DMS53 treated with DMSO at 0.1 percent for 48 hours (cell line): Measurements from ENCODE around the gene PMM2.
"Not testable (repeated sequence)": the region's sequence is repeated elsewhere in the genome, so short reads cannot be mapped to it uniquely, and the experiment has no call there.

Experiments
- DNase-seq: peaks from one replicate; lab custom pipeline; 2025; ENCODE audit not compliant: unreplicated experiment; lab: John Stamatoyannopoulos, UW

Gene PMM2

DNA sequence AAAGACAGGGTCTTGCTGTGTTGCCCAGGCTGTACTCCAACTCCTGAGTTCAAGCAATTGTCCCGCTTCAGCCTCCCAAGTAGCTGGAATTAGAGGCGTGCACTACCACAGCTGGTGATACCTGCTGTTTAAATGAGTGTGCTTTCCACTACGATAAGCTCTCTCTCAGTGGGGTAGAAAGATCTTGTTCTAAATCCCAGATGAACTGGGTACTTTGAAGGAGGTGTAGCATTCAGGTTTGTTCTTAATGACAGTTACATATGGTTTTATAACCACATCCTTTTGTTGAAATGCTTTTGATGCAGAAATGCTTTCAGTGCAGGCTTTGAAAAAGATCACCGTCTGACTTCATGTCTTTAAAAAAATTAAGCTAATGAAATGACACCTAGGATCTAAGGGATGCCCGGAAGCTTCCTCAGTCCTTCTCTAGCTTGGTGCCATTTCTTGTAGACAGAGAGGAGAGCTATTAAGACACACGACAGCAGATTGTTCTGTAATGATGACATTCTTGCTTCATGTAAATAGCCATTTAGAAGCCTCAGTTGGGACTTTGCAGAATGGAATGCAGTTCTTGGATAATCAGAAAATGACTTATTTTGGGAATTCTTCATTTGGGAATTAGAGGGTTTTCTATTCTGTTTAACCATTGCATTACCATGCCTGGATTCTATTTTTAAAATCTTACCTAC is 19.5 kb downstream of the PMM2 start:
- no peak for DNase-seq

DNA sequence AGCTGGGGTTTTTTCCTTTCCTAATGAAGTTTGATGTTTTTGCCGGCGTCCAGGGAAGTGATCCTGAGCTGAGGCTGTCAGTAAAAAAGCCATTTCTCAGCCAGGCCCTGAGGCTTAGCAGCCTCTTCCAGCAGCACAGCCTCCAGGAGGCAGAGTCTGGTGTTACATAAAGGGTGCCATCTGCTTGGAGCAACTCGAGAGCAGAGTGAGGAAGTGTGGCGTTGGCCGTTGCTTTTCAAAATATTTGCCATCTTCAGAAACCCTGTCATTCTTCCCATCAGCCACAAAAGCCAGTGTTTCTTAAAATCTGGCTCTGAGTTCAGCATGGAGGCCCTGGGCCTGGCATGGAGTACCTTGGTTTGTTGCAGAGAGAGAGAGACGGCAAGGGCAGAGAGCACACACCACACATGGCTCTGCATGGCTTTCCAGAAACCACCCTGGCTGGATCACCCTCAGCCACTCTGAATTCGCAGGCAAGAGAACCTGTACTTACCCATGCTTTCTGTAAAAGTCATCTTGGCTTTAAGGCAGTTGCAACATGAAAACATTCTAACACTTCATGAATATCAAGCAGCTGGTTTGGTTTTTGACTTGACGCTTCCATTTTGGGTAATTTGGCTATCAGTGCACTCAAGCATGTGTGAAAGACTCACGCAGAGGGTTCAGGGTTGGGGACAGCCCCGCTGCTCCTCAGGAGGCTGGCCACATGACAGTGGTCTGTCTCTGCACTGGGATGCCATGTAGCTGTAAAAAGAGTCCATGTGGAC is 21.0 kb downstream of the PMM2 start:
- no peak for DNase-seq

- DNase-seq, result no peak
These were observed 21.9 kb downstream of the PMM2 start for GRCh38 chr16:8819411-8820034.

- no peak for DNase-seq
These were observed 24.8 kb downstream of the PMM2 start for GRCh38 chr16:8822403-8822802.

DNA sequence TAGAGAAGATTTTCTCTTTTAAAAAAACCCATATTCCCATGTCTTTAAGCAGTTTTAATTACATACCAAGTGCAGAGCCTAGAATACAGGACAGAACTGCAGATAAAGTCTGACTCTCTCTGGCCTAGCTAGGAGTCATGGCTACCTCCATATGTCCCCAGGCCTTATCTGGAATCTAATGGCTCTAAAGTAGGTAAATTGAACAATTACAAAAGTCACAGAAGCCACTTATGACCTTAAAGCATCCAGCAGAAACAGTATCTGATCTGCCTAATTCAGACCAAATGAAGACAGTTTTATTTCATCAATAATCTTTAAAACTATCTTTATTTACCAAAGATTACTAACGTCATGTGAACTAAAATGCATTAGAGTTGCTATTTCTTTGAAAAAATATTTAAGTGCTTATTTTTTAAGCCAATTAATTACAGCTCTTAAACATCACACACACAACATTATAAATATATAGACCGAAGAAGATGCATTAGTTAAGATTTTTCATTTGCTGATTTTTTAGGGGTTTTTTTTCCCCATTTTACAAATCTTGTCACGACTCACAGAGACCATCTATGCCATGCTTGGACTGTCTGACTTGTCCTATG is 28.7 kb downstream of the PMM2 start:
- DNase-seq, result no peak

DNA sequence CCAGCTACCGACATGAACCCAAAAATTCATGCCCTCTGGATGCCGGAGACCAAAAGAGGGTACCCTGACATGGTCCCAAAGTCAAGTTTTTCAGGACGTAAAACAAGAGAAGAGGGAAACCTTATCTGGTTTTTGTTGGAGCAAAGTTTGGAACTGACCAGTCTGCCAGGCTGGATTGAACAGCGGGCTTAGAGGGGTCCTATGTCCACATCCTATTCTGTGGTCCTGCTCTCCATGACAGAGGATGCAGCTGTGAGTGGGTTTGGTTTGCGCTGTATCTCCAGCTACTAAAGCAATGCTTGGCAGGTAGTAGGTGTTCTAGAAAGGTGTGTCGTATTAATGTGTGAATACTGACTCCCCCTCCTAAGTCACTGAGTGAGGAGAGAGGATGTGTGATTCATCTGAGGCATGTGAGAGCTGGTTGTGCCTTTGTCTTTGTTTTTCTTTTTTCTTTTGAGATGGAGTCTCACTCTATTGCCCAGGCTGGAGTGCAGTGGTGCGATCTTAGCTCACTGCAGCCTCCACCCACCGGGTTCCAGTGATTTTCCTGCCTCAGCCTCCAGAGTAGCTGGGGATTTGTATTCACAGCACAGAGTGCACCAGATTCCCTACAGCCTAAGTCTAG is 31.0 kb downstream of the PMM2 start:
- no peak for DNase-seq

GRCh38 chr16:8831450-8831849 is 33.8 kb downstream of the PMM2 start:
- no peak for DNase-seq

GRCh38 chr16:8831871-8832716 is 34.5 kb downstream of the PMM2 start:
- DNase-seq, result no peak

- DNase-seq, result no peak
These were observed 35.1 kb downstream of the PMM2 start for GRCh38 chr16:8832717-8833105.

GRCh38 chr16:8836797-8837196 is 39.2 kb downstream of the PMM2 start:
- not testable (repeated sequence) for DNase-seq

GRCh38 chr16:8837594-8837993 is 40.0 kb downstream of the PMM2 start:
- not testable (repeated sequence) for DNase-seq

GRCh38 chr16:8842016-8842415 is 44.4 kb downstream of the PMM2 start:
- DNase-seq, result not testable (repeated sequence)

DNA sequence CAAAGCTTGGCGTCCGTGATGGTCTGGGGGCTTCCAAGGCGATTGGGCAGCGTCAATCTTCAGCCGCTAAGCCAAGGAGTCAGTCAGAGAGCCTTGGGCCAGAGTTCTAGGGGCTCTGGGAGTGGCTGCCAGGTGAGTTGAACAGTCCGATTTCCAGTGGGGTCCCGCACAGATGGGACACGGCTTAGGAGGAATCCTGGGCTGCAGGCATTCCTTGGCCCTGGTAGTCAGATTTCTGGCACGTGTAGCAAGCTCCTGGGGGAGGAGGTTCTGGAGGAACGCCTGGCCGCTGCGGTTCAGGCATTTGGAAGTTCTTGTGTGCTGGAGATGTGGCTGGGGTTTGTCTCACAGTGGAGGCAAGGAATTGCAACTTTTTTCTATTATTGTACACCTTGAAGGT is 45.7 kb downstream of the PMM2 start:
- not testable (repeated sequence) for DNase-seq

DNA sequence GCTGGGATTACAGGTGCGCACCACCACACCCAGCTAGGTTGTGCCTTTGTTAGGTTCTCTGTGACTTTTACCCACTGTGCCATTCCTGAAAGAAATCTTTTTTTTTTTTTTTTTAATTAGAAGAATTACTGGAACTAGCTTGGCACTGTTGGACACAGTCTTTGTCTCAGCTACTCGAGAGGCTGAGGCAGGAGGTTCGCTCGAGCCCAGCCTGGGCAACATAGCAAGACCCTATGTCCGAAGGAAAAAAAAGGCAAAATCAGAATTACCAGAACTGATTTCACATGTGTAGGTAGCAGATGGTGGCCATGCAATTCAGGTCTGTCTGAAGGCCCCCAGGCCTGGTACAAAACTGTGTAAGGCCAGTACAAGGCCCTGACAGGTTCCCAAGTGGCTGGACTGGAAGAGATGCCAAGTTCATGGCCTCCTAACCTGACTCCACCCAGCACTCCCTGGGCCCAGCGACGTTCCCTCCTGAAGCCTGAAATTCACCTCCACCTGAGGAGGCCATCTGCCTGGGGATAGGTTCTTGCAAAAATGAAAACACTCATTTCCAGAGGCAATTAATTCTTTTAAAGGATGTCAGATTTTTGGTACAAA is 48.2 kb downstream of the PMM2 start:
- no peak for DNase-seq

DNA sequence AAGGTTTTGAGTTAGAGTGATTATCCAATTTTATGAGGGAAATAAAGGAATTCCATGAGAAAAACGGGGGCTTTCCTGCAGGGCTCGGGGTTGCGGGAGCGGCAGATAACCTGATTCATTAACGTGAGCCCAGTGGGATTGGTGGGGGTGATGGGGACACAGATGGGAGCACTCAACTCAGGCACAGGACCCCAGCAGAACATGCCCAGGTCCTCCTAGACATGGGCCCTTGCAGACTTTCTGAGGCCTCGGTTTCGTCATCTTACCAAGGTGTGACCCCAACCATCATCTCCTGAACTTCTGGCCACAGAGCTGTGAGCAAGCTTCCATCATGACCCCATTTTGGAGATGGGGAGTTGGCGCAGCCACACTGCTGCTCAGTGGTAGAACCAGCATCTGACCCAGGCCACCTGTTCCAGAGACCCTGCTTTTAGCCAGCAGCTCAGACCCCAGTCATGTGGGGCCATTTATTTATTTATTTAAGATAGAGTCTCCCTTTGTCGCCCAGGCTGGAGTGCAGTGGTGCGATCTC is 48.8 kb downstream of the PMM2 start:
- DNase-seq, result no peak

GRCh38 chr16:8847145-8847544 is 49.5 kb downstream of the PMM2 start:
- DNase-seq, result no peak

DNA sequence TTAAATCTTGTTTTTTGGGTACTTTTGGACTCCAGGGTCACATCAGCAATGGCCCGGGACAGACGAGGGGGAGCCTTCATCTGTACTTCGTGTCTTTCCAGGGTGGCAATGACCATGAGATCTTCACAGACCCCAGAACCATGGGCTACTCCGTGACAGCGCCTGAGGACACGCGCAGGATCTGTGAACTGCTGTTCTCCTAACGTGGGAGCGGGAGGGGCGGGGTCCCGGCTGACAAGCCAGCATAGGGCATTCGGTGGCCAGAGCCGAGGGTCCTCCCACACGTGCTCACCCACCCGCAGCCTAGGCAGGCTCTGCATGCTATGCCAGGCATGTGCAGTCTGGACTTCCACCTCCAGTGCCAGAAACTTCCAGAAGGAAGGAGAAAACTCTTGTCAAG is 50.0 kb downstream of the PMM2 start:
- DNase-seq, result no peak

DNA sequence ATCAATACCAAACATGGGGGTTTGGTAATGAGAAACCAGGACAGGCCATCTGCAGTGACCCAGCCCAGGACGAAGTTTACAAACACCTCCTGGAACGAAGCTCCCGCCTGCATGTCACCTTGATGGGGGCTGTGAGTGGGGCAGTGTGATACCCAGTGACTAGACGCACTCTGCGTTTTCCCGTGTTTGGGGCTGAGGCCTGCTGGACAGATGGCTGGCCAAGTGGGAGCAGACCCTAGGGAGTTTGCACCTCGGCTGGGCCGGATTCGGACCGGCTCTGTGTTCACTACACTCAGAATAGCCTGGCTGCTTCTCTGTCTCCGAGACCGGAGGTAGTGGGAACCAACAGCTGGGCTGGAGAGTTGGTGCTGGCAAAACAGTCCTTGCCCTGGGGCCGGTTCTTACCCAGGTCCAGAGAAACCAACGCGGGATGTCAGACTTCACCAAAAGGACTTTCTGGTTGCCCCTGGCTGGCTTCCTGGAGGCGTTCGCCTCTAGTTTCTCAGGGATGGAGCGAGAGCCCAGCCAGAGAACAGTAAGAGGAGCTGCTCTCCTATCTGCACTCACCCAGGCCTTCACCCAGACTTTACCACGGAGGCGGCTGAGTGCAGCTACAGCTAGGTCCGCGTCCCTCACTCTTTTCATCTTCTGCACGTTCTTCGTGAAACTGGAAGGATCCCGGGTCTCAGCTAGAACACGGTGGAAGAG is 50.7 kb downstream of the PMM2 start:
- DNase-seq, result no peak

DNA sequence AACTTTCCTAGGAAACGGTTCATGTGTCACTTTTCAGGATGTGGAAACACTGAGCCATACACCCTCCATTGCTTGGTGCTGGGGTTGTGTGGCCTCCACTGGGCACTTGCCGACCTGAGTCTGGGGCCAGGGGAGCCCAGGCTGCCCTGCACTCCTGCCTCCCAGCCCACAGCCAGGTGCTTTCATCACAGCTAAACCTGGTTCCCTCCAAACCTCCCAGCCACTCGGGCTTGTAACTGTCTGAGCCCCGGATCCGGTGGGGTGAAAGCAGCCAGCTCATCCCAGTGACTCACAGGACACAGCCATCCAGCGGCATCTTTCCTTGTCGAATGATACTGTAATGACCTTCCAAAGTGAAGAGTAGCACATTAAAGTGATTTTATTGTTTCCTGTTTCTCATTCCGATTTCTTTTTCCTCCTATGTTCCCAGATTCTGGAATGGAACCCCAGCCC is 51.3 kb downstream of the PMM2 start:
- no peak for DNase-seq
